Aortic smooth muscle cell (primary cell): ENCODE data around the gene EPS8. TPM values are rescaled to one million over a fixed set of nuclear protein-coding genes. Genes with fewer than 3 reads are reported as not detected.

Experiments
- total RNA-seq: library from RNA; depleted of rRNA; stranded (reverse); fragments of >200 nt; gene quantifications from 2 replicates; pipeline ENCODE4 v1.2.3, GENCODE V29; 2014

EPS8 gene
- total RNA-seq: 204 and 244 TPM in 2 replicates

GRCh38 chr12:15789220-15790171 lies at the start of gene EPS8:
Gene EPS8 (minus strand): TSS chr12:15789388. CDS start chr12:15682951, 106,437 bp downstream.

Other genes with a start within 250 kb of the EPS8 start
- gene STRAP, start 93.0 kb upstream of the EPS8 start, total RNA-seq: 64.5 and 78.3 TPM in 2 replicates
- gene DERA, start 121.9 kb upstream of the EPS8 start, total RNA-seq: 29.7 and 37.9 TPM in 2 replicates